ENCODE results near the gene ZNF408.
A peak's percentile ranks its signal among the peaks of the same experiment; 100 is the strongest.

The ZNF408 gene

DNA sequence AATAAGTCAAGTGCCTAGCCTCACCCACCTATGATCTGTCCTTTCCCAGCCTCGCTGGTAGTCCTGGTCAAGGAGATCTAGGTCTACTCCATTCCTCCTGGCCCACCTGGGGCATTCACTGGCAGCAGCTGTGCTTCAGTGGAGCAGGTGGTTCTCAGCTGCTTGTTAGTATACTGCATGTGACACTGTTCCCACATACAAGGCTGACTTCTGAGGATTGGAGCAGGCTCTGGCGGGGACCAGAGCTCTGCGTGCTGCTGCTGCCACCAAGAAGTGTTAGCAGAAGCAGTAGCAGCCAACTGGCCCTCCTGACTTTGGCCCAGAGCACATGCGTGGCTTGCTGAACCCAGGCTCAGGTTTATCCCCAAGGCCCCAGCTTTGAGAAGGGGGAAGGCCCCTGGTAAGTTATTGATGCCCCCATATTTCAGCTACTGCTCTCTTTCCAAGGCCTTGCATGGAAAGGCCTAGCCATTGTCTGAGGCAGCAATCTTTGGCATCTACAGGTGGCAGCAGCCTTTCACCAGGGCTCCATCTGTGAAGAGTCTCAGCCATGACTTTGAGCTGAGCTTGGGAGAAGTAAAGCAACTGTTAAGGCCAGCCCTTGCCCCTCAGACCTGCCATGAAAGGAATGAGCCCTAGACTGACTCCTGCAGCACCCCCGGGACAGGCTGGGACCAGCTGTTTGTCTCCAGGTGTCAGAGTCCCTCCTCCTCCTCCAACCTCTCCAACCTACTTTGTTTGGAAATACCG lies 26.9 kb upstream of the ZNF408 start:
- peak overlapping the region; percentile 70 for H3K4me2 ChIP-seq (ENCODE audit: low read depth, low read length, poor library complexity, severe bottlenecking)
- peaks cover 35% of the 10 kb centered on the region for H3F3A ChIP-seq (ENCODE audit: low read depth)
- peaks cover 8% of the 10 kb centered on the region; the same call in 1 of the 2 replicates for H3K79me2 ChIP-seq (ENCODE audit: insufficient read depth, low read length)
- peak overlapping the region; percentile 37 for H3K4me3 ChIP-seq (ENCODE audit: low read length, poor library complexity, severe bottlenecking)
- H3K9me2 ChIP-seq (replicated peaks; ENCODE audit: low read depth, low read length) = no peaks in the 10 kb centered on the region
- H3K9ac ChIP-seq (ENCODE audit: low read depth, low read length, poor library complexity, severe bottlenecking) = peak overlapping the region; percentile 76
- peaks cover 73% of the 10 kb centered on the region for H3K4me1 ChIP-seq (ENCODE audit: insufficient read depth, low read length, poor library complexity, severe bottlenecking)
- no peak for TF ChIP-seq EZH2phosphoT487 (IDR thresholded peaks at IDR 0.05; ENCODE audit: borderline replicate concordance)
- TF ChIP-seq, protein P1, sequence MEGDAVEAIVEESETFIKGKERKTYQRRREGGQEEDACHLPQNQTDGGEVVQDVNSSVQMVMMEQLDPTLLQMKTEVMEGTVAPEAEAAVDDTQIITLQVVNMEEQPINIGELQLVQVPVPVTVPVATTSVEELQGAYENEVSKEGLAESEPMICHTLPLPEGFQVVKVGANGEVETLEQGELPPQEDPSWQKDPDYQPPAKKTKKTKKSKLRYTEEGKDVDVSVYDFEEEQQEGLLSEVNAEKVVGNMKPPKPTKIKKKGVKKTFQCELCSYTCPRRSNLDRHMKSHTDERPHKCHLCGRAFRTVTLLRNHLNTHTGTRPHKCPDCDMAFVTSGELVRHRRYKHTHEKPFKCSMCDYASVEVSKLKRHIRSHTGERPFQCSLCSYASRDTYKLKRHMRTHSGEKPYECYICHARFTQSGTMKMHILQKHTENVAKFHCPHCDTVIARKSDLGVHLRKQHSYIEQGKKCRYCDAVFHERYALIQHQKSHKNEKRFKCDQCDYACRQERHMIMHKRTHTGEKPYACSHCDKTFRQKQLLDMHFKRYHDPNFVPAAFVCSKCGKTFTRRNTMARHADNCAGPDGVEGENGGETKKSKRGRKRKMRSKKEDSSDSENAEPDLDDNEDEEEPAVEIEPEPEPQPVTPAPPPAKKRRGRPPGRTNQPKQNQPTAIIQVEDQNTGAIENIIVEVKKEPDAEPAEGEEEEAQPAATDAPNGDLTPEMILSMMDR (conservative IDR thresholded peaks at IDR 0.05; ENCODE audit: low read length) = no peak
- H2AFZ ChIP-seq (ENCODE audit: low read length) = no peak overlapping the region
- H4K20me1 ChIP-seq (ENCODE audit: insufficient read depth, low read length, poor library complexity, severe bottlenecking) = no peaks in the 10 kb centered on the region
- no peaks in the 10 kb centered on the region for H3K9me3 ChIP-seq (ENCODE audit: insufficient read depth, low read depth, low read length)
- no peaks in the 10 kb centered on the region for H3K27me3 ChIP-seq (ENCODE audit: insufficient read depth, low read length, poor library complexity, severe bottlenecking)
- H3K36me3 ChIP-seq (ENCODE audit: insufficient read depth, low read length) = peaks cover 47% of the 10 kb centered on the region; the same call in 1 of the 2 replicates

- peaks cover 8% of the 10 kb centered on the region; the same call in 1 of the 2 replicates for H3K79me2 ChIP-seq (ENCODE audit: insufficient read depth, low read length)
- peaks cover 47% of the 10 kb centered on the region; the same call in 1 of the 2 replicates for H3K36me3 ChIP-seq (ENCODE audit: insufficient read depth, low read length)
- H3K4me3 ChIP-seq (ENCODE audit: low read length, poor library complexity, severe bottlenecking) = peak overlapping the region; percentile 37
- peaks cover 35% of the 10 kb centered on the region for H3F3A ChIP-seq (ENCODE audit: low read depth)
- no peaks in the 10 kb centered on the region for H3K27me3 ChIP-seq (ENCODE audit: insufficient read depth, low read length, poor library complexity, severe bottlenecking)
- H3K9me2 ChIP-seq (replicated peaks; ENCODE audit: low read depth, low read length) = no peaks in the 10 kb centered on the region
- H3K4me1 ChIP-seq (ENCODE audit: insufficient read depth, low read length, poor library complexity, severe bottlenecking) = peaks cover 69% of the 10 kb centered on the region
- peak overlapping the region; percentile 76 for H3K9ac ChIP-seq (ENCODE audit: low read depth, low read length, poor library complexity, severe bottlenecking)
- no peaks in the 10 kb centered on the region for H3K9me3 ChIP-seq (ENCODE audit: insufficient read depth, low read depth, low read length)
- no peak for TF ChIP-seq EZH2phosphoT487 (IDR thresholded peaks at IDR 0.05; ENCODE audit: borderline replicate concordance)
- TF ChIP-seq, protein P1 (conservative IDR thresholded peaks at IDR 0.05; ENCODE audit: low read length) = no peak
- no peaks in the 10 kb centered on the region for H4K20me1 ChIP-seq (ENCODE audit: insufficient read depth, low read length, poor library complexity, severe bottlenecking)
- peak overlapping the region; percentile 70 for H3K4me2 ChIP-seq (ENCODE audit: low read depth, low read length, poor library complexity, severe bottlenecking)
- no peak overlapping the region for H2AFZ ChIP-seq (ENCODE audit: low read length)
Observed at GRCh38 chr11:46674463-46675287, 26.2 kb upstream of the ZNF408 start.

DNA sequence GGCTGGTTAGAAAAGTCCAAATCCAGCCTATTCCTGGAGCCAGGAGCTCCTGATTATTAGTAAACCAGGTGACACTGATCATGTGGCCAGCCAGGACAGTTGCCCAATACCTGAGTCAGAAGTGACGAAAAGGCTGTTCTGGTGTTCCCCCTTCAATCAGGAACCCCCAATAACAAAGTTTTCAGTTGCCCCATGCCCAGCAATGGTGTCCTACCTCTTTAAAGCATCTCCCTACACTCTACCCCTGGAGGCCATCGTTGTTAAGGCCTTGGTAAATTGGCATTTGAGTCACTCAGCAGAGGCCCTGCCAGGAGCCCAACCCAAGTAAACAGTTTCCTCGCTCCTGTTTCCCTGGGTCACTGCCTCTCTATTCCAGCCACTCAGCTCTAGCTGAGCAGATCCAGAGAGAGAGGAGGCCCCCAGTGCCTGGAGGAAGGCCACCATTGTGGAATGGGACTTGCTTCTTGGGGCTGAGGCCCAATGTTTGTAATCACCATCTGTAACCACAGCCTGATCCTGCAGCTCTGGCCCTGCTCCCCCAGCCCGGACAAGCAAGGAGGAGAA lies 25.5 kb upstream of the ZNF408 start:
- H2AFZ ChIP-seq (ENCODE audit: low read length) = no peak overlapping the region
- H3K9me3 ChIP-seq (ENCODE audit: insufficient read depth, low read depth, low read length) = no peaks in the 10 kb centered on the region
- no peak for TF ChIP-seq EZH2phosphoT487 (IDR thresholded peaks at IDR 0.05; ENCODE audit: borderline replicate concordance)
- TF ChIP-seq, protein P1 (conservative IDR thresholded peaks at IDR 0.05; ENCODE audit: low read length) = no peak
- H3K9ac ChIP-seq (ENCODE audit: low read depth, low read length, poor library complexity, severe bottlenecking) = peak overlapping the region; percentile 76
- no peaks in the 10 kb centered on the region for H4K20me1 ChIP-seq (ENCODE audit: insufficient read depth, low read length, poor library complexity, severe bottlenecking)
- H3K79me2 ChIP-seq (ENCODE audit: insufficient read depth, low read length) = peaks cover 8% of the 10 kb centered on the region; the same call in 1 of the 2 replicates
- no peaks in the 10 kb centered on the region for H3K27me3 ChIP-seq (ENCODE audit: insufficient read depth, low read length, poor library complexity, severe bottlenecking)
- H3K9me2 ChIP-seq (replicated peaks; ENCODE audit: low read depth, low read length) = no peaks in the 10 kb centered on the region
- peaks cover 54% of the 10 kb centered on the region; the same call in 1 of the 2 replicates for H3K36me3 ChIP-seq (ENCODE audit: insufficient read depth, low read length)
- H3K4me3 ChIP-seq (ENCODE audit: low read length, poor library complexity, severe bottlenecking) = peak overlapping the region; percentile 37
- H3F3A ChIP-seq (ENCODE audit: low read depth) = peaks cover 33% of the 10 kb centered on the region
- peaks cover 62% of the 10 kb centered on the region for H3K4me1 ChIP-seq (ENCODE audit: insufficient read depth, low read length, poor library complexity, severe bottlenecking)
- peak overlapping the region; percentile 70 for H3K4me2 ChIP-seq (ENCODE audit: low read depth, low read length, poor library complexity, severe bottlenecking)
